Tibial nerve (tissue), 4 donors: ENCODE results near the gene C1orf122. TPM values are rescaled to one million over a fixed set of nuclear protein-coding genes. Genes with fewer than 3 reads are reported as not detected.
"Not testable (repeated sequence)": the region's sequence is repeated elsewhere in the genome, so short reads cannot be mapped to it uniquely, and the experiment has no call there.

ENCODE experiments used
- DNase-seq, 2 donors: peaks; one replicate each; pipeline ENCODE4 v3.0.0-alpha.2; 2019; ENCODE audit warnings: low spot score in 2 of 2
- H3K27ac ChIP-seq, 4 donors: fragments of 200-600 bp; sonication (generic) in 3 of 4; one replicate each; pipeline ENCODE4 v1.5.1; 2017 to 2019; ENCODE audit warnings: mild to moderate bottlenecking in 1 of 4
- H3K27me3 ChIP-seq, 2 donors: fragments of 200-600 bp; sonication (generic) in 1 of 2; one replicate each; pipeline versions ENCODE4 v1.5.1 to v1.6.0; 2017 to 2019
- H3K36me3 ChIP-seq, 3 donors: fragments of 200-600 bp; sonication (generic); one replicate each; pipeline ENCODE4 v1.5.1; 2018 to 2019
- H3K4me1 ChIP-seq, 4 donors: fragments of 200-600 bp; sonication (generic) in 3 of 4; one replicate each; pipeline ENCODE4 v1.5.1; 2017 to 2019
- H3K4me3 ChIP-seq, 4 donors: fragments of 200-600 bp; sonication (generic) in 3 of 4; one replicate each; pipeline ENCODE4 v1.5.1; 2017 to 2019; ENCODE audit warnings: mild to moderate bottlenecking in 1 of 4, moderate library complexity in 1 of 4
- H3K9me3 ChIP-seq, 4 donors: fragments of 200-600 bp; sonication (generic) in 3 of 4; one replicate each; pipeline ENCODE4 v1.5.1; 2017 to 2019
- CTCF ChIP-seq, 5 experiments: fragments of 200-600 bp in 3 of 5; fragments of 450-650 bp in 2 of 5; sonication (generic) in 3 of 5; IDR thresholded peaks; one replicate each; pipeline ENCODE4 v1.5.1; 2016 to 2019; ENCODE audit warnings: antibody characterized with exemption in 5 of 5, mild to moderate bottlenecking in 3 of 5, moderate library complexity in 2 of 5
- EP300 ChIP-seq, 2 donors: sonication (generic); formaldehyde crosslinking; IDR thresholded peaks; one replicate each; pipeline ENCODE4 v1.6.1; 2017; ENCODE audit warnings: antibody characterized with exemption in 2 of 2, mild to moderate bottlenecking in 1 of 2
- POLR2A ChIP-seq, 2 donors: fragments of 450-650 bp; IDR thresholded peaks; one replicate each; pipeline ENCODE4 v1.6.1; 2017; ENCODE audit warnings: antibody characterized with exemption in 2 of 2, mild to moderate bottlenecking in 2 of 2, moderate library complexity in 2 of 2
- WGBS, 2 donors: methylation state at CpG; one replicate each; pipeline ENCODE4 v1.1.5; 2018; 5-methylcytosine and 5-hydroxymethylcytosine counted together
- total RNA-seq, 4 donors: library from RNA; depleted of rRNA; stranded (reverse); fragments of >200 nt; gene quantifications; one replicate each; pipeline ENCODE4 v1.1.0, GENCODE V29; 2016

Gene C1orf122
- total RNA-seq, 4 donors from 2014 or later = 80.6 to 132 (median 92.7) TPM

- peaks cover 0 to 5% (median 0%) of the 10 kb centered on the region in 4 donors for H3K9me3 ChIP-seq
- H3K4me3 ChIP-seq = no peak overlapping the region
- 0 to 29% methylated on average over 2 of the region's 2 CpGs for WGBS, 2 donors
- no peak for TF ChIP-seq POLR2A (IDR thresholded peaks at IDR 0.05)
- no peak for TF ChIP-seq EP300 (IDR thresholded peaks at IDR 0.05)
- TF ChIP-seq CTCF (IDR thresholded peaks at IDR 0.05) = no peak
- peaks cover 0 to 69% of the 10 kb centered on the region in 2 donors for H3K27me3 ChIP-seq
- H3K4me1 ChIP-seq = peaks cover 0 to 12% (median 2%) of the 10 kb centered on the region in 4 donors
- H3K27ac ChIP-seq = no peak overlapping the region
- H3K36me3 ChIP-seq = no peaks in the 10 kb centered on the region
- no peak for DNase-seq
These were observed 40.1 kb upstream of the C1orf122 start for GRCh38 chr1:37767488-37767887.

- DNase-seq, H3K4me1 ChIP-seq, H3K27ac ChIP-seq, H3K36me3 ChIP-seq, H3K4me3 ChIP-seq, H3K9me3 ChIP-seq: not testable (repeated sequence)
- H3K27me3 ChIP-seq = peaks cover 0 to 30% of the 10 kb centered on the region in 2 donors
These were observed 36.1 kb upstream of the C1orf122 start for GRCh38 chr1:37771440-37771839.

- H3K27me3 ChIP-seq = no peaks in the 10 kb centered on the region
- no peak overlapping the region for H3K4me3 ChIP-seq
- TF ChIP-seq EP300 (IDR thresholded peaks at IDR 0.05) (no peak), CTCF (IDR thresholded peaks at IDR 0.05) (no peak), POLR2A (IDR thresholded peaks at IDR 0.05) (no peak)
These were observed 30.6 kb upstream of the C1orf122 start for GRCh38 chr1:37776946-37777516.

GRCh38 chr1:37778654-37779053 lies 28.9 kb upstream of the C1orf122 start:
- no peaks in the 10 kb centered on the region for H3K36me3 ChIP-seq

More at GRCh38 chr1:37776946-37777516, 30.6 kb upstream of the C1orf122 start:
- DNase-seq = no peak
- Histone ChIP-seq H3K4me1 (no peaks in the 10 kb centered on the region), H3K9me3 (peaks cover 0 to 9% (median 0%) of the 10 kb centered on the region in 4 donors), H3K27ac (no peak overlapping the region), H3K36me3 (no peaks in the 10 kb centered on the region)
- 84 to 90% methylated on average over 3 to 4 of the region's 4 CpGs for WGBS, 2 donors

GRCh38 chr1:37782491-37782890 lies 25.1 kb upstream of the C1orf122 start:
- Histone ChIP-seq H3K9me3 (no peaks in the 10 kb centered on the region), H3K36me3 (no peaks in the 10 kb centered on the region), H3K27ac (no peak overlapping the region), H3K4me1 (no peaks in the 10 kb centered on the region), H3K27me3 (peaks cover 0 to 21% of the 10 kb centered on the region in 2 donors), H3K4me3 (no peak overlapping the region)
- DNase-seq = no peak
- TF ChIP-seq POLR2A (IDR thresholded peaks at IDR 0.05) (no peak), EP300 (IDR thresholded peaks at IDR 0.05) (no peak), CTCF (IDR thresholded peaks at IDR 0.05) (no peak)
- 76 to 83% methylated on average over 17 of the region's 17 CpGs for WGBS, 2 donors

More at GRCh38 chr1:37778654-37779053, 28.9 kb upstream of the C1orf122 start:
- no peak for DNase-seq
- TF ChIP-seq EP300 (IDR thresholded peaks at IDR 0.05) = no peak
- no peak for TF ChIP-seq CTCF (IDR thresholded peaks at IDR 0.05)
- no peak for TF ChIP-seq POLR2A (IDR thresholded peaks at IDR 0.05)
- Histone ChIP-seq H3K9me3 (peaks cover 0 to 2% (median 0%) of the 10 kb centered on the region in 4 donors), H3K4me3 (no peak overlapping the region), H3K27ac (no peak overlapping the region), H3K27me3 (peaks cover 0 to 12% of the 10 kb centered on the region in 2 donors), H3K4me1 (no peaks in the 10 kb centered on the region)
- WGBS, 2 donors = 90 to 91% methylated on average over 3 of the region's 3 CpGs
